Liver (tissue), 3 donors: ENCODE data around the gene POTEB3.
"Not testable (repeated sequence)": the region's sequence is repeated elsewhere in the genome, so short reads cannot be mapped to it uniquely, and the experiment has no call there.

Source experiments
- ATF3 ChIP-seq: IDR thresholded peaks from 2 replicates; pipeline ENCODE4 v1.6.1; 2016; ENCODE audit warnings: antibody characterized with exemption
- CTCF ChIP-seq: fragments of 150-350 bp; IDR thresholded peaks from 2 replicates; pipeline ENCODE4 v1.5.1; 2017; ENCODE audit warnings: improper control_type of control experiment, low read depth, low read length; ENCODE audit not compliant: missing input control
- EGR1 ChIP-seq, 2 donors: IDR thresholded peaks; 2 replicates each; pipeline ENCODE4 v1.6.1; 2016 to 2018; ENCODE audit warnings: antibody characterized with exemption in 2 of 2, low read depth in 2 of 2
- GABPA ChIP-seq, 2 donors: IDR thresholded peaks in 1 of 2; conservative IDR thresholded peaks in 1 of 2; 2 replicates each; pipeline ENCODE4 v1.6.1; 2016; ENCODE audit warnings: antibody characterized with exemption in 2 of 2, mild to moderate bottlenecking in 1 of 2, moderate library complexity in 1 of 2
- HNF4G ChIP-seq: IDR thresholded peaks from 2 replicates; pipeline ENCODE4 v1.6.1; 2016; ENCODE audit warnings: antibody characterized with exemption
- JUND ChIP-seq, 2 donors: IDR thresholded peaks; 2 replicates each; pipeline ENCODE4 v1.6.1; 2016; ENCODE audit warnings: antibody characterized with exemption in 2 of 2
- NR2F2 ChIP-seq: IDR thresholded peaks from 2 replicates; pipeline ENCODE4 v1.6.1; 2016; ENCODE audit warnings: antibody characterized with exemption
- RAD21 ChIP-seq, 2 donors: IDR thresholded peaks; 2 replicates each; pipeline ENCODE4 v1.6.1; 2016; ENCODE audit warnings: antibody characterized with exemption in 2 of 2, mild to moderate bottlenecking in 2 of 2
- REST ChIP-seq: IDR thresholded peaks from 2 replicates; pipeline ENCODE4 v1.6.1; 2016; ENCODE audit warnings: antibody characterized with exemption, mild to moderate bottlenecking
- TAF1 ChIP-seq: conservative IDR thresholded peaks from 2 replicates; pipeline ENCODE4 v1.6.1; 2016; ENCODE audit warnings: antibody characterized with exemption, mild to moderate bottlenecking
- YY1 ChIP-seq: IDR thresholded peaks from 2 replicates; pipeline ENCODE4 v1.6.1; 2016; ENCODE audit warnings: antibody characterized with exemption, mild to moderate bottlenecking
- TF ChIP-seq, protein P1 (sequence below): IDR thresholded peaks from 2 replicates; pipeline ENCODE4 v1.6.1; 2016; ENCODE audit warnings: antibody characterized with exemption
- TF ChIP-seq, protein P2 (sequence below): IDR thresholded peaks from 2 replicates; pipeline ENCODE4 v1.6.1; 2016; ENCODE audit warnings: antibody characterized with exemption
- donor health status: healthy.
- donor health status: healthy.

- not testable (repeated sequence) for TF ChIP-seq CTCF; REST; GABPA (IDR thresholded peaks at IDR 0.05 in 1 of 2, conservative IDR thresholded peaks at IDR 0.05 in 1 of 2); ATF3; NR2F2; TAF1; EGR1 (IDR thresholded peaks at IDR 0.05; ENCODE audit: low read depth in 2 of 2); YY1; JUND (IDR thresholded peaks at IDR 0.05); RAD21 (IDR thresholded peaks at IDR 0.05); HNF4G
- TF ChIP-seq, protein P1, sequence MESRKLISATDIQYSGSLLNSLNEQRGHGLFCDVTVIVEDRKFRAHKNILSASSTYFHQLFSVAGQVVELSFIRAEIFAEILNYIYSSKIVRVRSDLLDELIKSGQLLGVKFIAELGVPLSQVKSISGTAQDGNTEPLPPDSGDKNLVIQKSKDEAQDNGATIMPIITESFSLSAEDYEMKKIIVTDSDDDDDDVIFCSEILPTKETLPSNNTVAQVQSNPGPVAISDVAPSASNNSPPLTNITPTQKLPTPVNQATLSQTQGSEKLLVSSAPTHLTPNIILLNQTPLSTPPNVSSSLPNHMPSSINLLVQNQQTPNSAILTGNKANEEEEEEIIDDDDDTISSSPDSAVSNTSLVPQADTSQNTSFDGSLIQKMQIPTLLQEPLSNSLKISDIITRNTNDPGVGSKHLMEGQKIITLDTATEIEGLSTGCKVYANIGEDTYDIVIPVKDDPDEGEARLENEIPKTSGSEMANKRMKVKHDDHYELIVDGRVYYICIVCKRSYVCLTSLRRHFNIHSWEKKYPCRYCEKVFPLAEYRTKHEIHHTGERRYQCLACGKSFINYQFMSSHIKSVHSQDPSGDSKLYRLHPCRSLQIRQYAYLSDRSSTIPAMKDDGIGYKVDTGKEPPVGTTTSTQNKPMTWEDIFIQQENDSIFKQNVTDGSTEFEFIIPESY = not testable (repeated sequence)
- TF ChIP-seq, protein P2, sequence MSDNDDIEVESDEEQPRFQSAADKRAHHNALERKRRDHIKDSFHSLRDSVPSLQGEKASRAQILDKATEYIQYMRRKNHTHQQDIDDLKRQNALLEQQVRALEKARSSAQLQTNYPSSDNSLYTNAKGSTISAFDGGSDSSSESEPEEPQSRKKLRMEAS = not testable (repeated sequence)
These were observed 43.1 kb downstream of the POTEB3 start for GRCh38 chr15:21397186-21397585.
